HepG2 (cell line): ENCODE data around the gene B3GNT7. TPM values are rescaled to one million over a fixed set of nuclear protein-coding genes. Genes with fewer than 3 reads are reported as not detected.

Source experiments
- AGO2 ChIP-seq: fragments of 200-400 bp; formaldehyde crosslinking; optimal IDR thresholded peaks from 2 replicates; pipeline ENCODE3; 2017; ENCODE audit warnings: mild to moderate bottlenecking, low read depth, low read length, moderate library complexity
- CBX5 ChIP-seq: sonication (generic); formaldehyde crosslinking; IDR thresholded peaks from 2 replicates; pipeline ENCODE4 v1.4.0; 2020; ENCODE audit warnings: missing genetic modification reagents, borderline replicate concordance
- ESRRA ChIP-seq: sonication (generic); formaldehyde crosslinking; IDR thresholded peaks from 2 replicates; pipeline ENCODE4 v1.5.1; 2020; ENCODE audit warnings: mild to moderate bottlenecking, low read depth, missing genetic modification reagents
- HIVEP1 ChIP-seq: sonication (generic); formaldehyde crosslinking; IDR thresholded peaks from 2 replicates; pipeline ENCODE4 v1.4.0; 2020; ENCODE audit warnings: mild to moderate bottlenecking, missing genetic modification reagents
- HNRNPUL1 ChIP-seq: fragments of 200-400 bp; formaldehyde crosslinking; IDR thresholded peaks from 2 replicates; pipeline ENCODE4 v1.6.1; 2017; ENCODE audit warnings: low read depth, mild to moderate bottlenecking, low read length, moderate library complexity
- IKZF5 ChIP-seq: IDR thresholded peaks from 2 replicates; pipeline ENCODE4 v1.6.1; 2018; ENCODE audit warnings: missing genetic modification reagents, mild to moderate bottlenecking, missing compliant biosample characterization
- KMT2B ChIP-seq: IDR thresholded peaks from 2 replicates; pipeline ENCODE4 v1.6.1; 2016; ENCODE audit warnings: missing genetic modification reagents, missing compliant biosample characterization
- LCORL ChIP-seq, 2 experiments: fragments of 450-650 bp in 1 of 2; sonication (generic) in 1 of 2; formaldehyde crosslinking in 1 of 2; IDR thresholded peaks; 2 replicates each; pipeline versions ENCODE4 v1.5.0 to v1.6.1; 2017 to 2020; ENCODE audit warnings: antibody characterized with exemption in 1 of 2, missing genetic modification reagents in 1 of 2
- MED8 ChIP-seq: sonication (generic); formaldehyde crosslinking; IDR thresholded peaks from 2 replicates; pipeline ENCODE4 v1.8.1; 2023; ENCODE audit warnings: mild to moderate bottlenecking, missing genetic modification reagents; ENCODE audit not compliant: insufficient replicate concordance
- MXI1 ChIP-seq: IDR thresholded peaks from 3 replicates; pipeline ENCODE4 v1.6.1; 2012; ENCODE audit warnings: low read depth, low read length, inconsistent platforms, borderline replicate concordance
- SRF ChIP-seq: IDR thresholded peaks from 2 replicates; pipeline ENCODE4 v1.6.1; 2011; ENCODE audit warnings: mild to moderate bottlenecking, low read depth, low read length, moderate library complexity
- YY1 ChIP-seq: IDR thresholded peaks from 2 replicates; pipeline ENCODE4 v1.6.1; 2011; ENCODE audit warnings: low read length, low read depth, moderate library complexity, mild to moderate bottlenecking; ENCODE audit not compliant: insufficient read depth, insufficient replicate concordance
- ZFY ChIP-seq: sonication (generic); formaldehyde crosslinking; IDR thresholded peaks from 2 replicates; pipeline ENCODE4 v1.4.0; 2020; ENCODE audit warnings: missing genetic modification reagents
- ZNF121 ChIP-seq: sonication (generic); formaldehyde crosslinking; IDR thresholded peaks from 2 replicates; pipeline ENCODE4 v1.5.0; 2020; ENCODE audit warnings: mild to moderate bottlenecking, missing genetic modification reagents
- ZNF225 ChIP-seq: sonication (generic); formaldehyde crosslinking; IDR thresholded peaks from 2 replicates; pipeline ENCODE4 v1.4.0; 2020; ENCODE audit warnings: mild to moderate bottlenecking, missing genetic modification reagents
- ZNF333 ChIP-seq: sonication (generic); formaldehyde crosslinking; IDR thresholded peaks from 2 replicates; pipeline ENCODE4 v1.4.0; 2020; ENCODE audit warnings: mild to moderate bottlenecking, missing genetic modification reagents, borderline replicate concordance
- ZNF335 ChIP-seq: sonication (generic); formaldehyde crosslinking; IDR thresholded peaks from 2 replicates; pipeline ENCODE4 v1.4.0; 2020; ENCODE audit warnings: missing genetic modification reagents
- ZNF547 ChIP-seq: sonication (generic); formaldehyde crosslinking; IDR thresholded peaks from 2 replicates; pipeline ENCODE4 v1.5.1; 2020; ENCODE audit warnings: mild to moderate bottlenecking, missing genetic modification reagents
- ZNF691 ChIP-seq: sonication (generic); formaldehyde crosslinking; IDR thresholded peaks from 2 replicates; pipeline ENCODE4 v1.4.0; 2020; ENCODE audit warnings: missing genetic modification reagents, low read depth, mild to moderate bottlenecking, borderline replicate concordance
- ZNF749 ChIP-seq: sonication (generic); formaldehyde crosslinking; IDR thresholded peaks from 2 replicates; pipeline ENCODE4 v1.8.0; 2022; ENCODE audit warnings: mild to moderate bottlenecking, missing genetic modification reagents, moderate library complexity, borderline replicate concordance
- ZNF792 ChIP-seq: IDR thresholded peaks from 2 replicates; pipeline ENCODE4 v1.6.1; 2016
- polyA plus RNA-seq, 8 experiments: library from polyadenylated mRNA; depleted of rRNA in 3 of 8; stranded (reverse) in 7 of 8; unstranded in 1 of 8; fragments of >200 nt; fragmentation: Illumina TruSeq in 4 of 8; extraction: Trizol in 4 of 8; gene quantifications; 2 replicates each; pipeline versions ENCODE4 v1.2.1 to v1.2.3, GENCODE V29; 2011 to 2016; ENCODE audit warnings: low read depth in 4 of 8, missing spikeins in 1 of 8, mixed read lengths in 1 of 8; ENCODE audit not compliant: insufficient read depth in 1 of 8
- total RNA-seq, 5 experiments: library from RNA; depleted of rRNA; stranded (reverse); fragments of >200 nt; fragmentation: Illumina TruSeq; extraction: Trizol; gene quantifications; 2 replicates each; pipeline ENCODE4 v1.2.3, GENCODE V29; 2016; ENCODE audit warnings: low read depth in 1 of 5
- TF ChIP-seq, protein P1 (sequence below): sonication (generic); formaldehyde crosslinking; IDR thresholded peaks from 2 replicates; pipeline ENCODE4 v1.5.0; 2020; ENCODE audit warnings: missing genetic modification reagents
- TF ChIP-seq, protein P2 (sequence below): IDR thresholded peaks from 2 replicates; pipeline ENCODE4 v1.6.1; 2016; ENCODE audit warnings: missing genetic modification reagents, missing compliant biosample characterization
- TF ChIP-seq, protein P3 (sequence below): sonication (generic); formaldehyde crosslinking; IDR thresholded peaks from 2 replicates; pipeline ENCODE4 v1.5.1; 2020; ENCODE audit warnings: mild to moderate bottlenecking, missing genetic modification reagents, moderate library complexity
- TF ChIP-seq, protein P4 (sequence below): IDR thresholded peaks from 2 replicates; pipeline ENCODE4 v1.6.1; 2012; ENCODE audit warnings: inconsistent platforms

The B3GNT7 gene
- total and polyA plus RNA-seq, 2 of the 13 experiments (the other 11 are each of a cell fraction or from before 2014, with no cell fraction given), result 0.04 to 0.24 TPM

DNA sequence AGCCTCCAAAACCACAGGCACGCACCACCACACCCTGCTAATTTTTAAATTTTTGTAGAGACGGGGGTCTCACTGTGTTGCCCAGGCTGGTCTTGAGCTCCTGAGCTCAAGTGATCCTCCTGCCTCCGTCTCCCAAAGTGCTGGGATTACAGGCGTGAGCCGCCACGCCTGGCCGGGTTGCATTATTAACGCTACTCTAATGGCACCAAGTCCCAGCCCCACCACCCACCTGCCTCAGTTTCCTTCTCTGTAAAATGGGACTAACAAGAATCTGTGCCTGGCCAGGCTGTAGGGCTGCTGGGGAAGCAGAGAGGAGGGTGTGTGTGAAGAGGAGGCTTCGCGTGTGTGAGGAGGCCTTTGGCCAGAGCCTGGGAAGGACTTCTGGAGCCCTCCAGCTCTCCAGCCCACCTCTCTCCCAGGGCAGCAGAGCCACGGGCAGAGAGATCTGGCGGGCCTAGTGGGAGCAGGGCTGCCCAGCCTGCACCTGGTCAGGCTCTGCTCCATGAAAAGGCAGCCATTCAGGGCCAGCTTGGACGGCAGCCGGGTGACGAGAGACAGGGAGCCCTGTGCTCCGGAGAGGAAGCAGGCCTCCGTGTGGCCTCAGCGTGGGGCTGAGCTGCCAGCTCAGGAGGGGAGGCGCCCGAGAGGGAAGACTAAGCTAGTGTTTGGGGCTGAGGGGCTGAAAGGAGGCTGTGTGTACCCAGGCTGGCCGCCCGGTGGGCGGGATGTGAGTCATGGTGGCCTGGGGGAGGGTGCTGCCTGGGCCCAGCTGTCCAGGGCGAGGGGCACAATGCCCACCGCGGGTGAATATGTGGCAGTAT, 7.4 kb upstream of the B3GNT7 start (continued):
- TF ChIP-seq, protein P1, sequence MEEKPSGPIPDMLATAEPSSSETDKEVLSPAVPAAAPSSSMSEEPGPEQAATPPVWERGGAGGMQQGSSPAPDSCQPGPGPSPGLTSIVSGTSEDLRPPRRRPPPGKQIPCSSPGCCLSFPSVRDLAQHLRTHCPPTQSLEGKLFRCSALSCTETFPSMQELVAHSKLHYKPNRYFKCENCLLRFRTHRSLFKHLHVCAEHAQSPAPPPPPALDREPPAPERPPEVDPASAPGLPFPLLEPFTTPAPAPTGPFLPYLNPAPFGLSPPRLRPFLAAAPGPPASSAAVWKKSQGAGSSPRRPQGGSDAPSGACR, result 0 out of 2 replicates have a peak, but pooled peaks have one; percentile 42
- TF ChIP-seq CBX5 (CRISPR knock-in tag) (no peak; the same call in 1 of the 2 replicates), ESRRA (0 out of 2 replicates have a peak, but pooled peaks have one; percentile 47), ZNF335 (CRISPR knock-in tag) (no peak), ZFY (CRISPR knock-in tag) (peak; percentile 78), LCORL (IDR thresholded peaks at IDR 0.05) (no peak), LCORL (CRISPR knock-in tag; IDR thresholded peaks at IDR 0.05) (peak; percentile 38; the same call in 1 of the 2 replicates), MXI1 (no peak), HIVEP1 (CRISPR knock-in tag) (peak; percentile 42; the same call in 1 of the 2 replicates), SRF (no peak), ZNF792 (CRISPR knock-in tag) (no peak), ZNF691 (CRISPR knock-in tag) (peak; percentile 30; the same call in 1 of the 2 replicates), ZNF121 (CRISPR knock-in tag) (peak; percentile 69), ZNF333 (no peak), AGO2 (no peak), MED8 (CRISPR knock-in tag) (no peak), HNRNPUL1 (no peak), ZNF547 (CRISPR knock-in tag) (peak; percentile 78; the same call in 1 of the 2 replicates), YY1 (peak; percentile 44), IKZF5 (CRISPR knock-in tag) (no peak), ZNF749 (CRISPR knock-in tag) (no peak), ZNF225 (CRISPR knock-in tag) (0 out of 2 replicates have a peak, but pooled peaks have one; percentile 17), KMT2B (no peak)
- TF ChIP-seq, protein P2, sequence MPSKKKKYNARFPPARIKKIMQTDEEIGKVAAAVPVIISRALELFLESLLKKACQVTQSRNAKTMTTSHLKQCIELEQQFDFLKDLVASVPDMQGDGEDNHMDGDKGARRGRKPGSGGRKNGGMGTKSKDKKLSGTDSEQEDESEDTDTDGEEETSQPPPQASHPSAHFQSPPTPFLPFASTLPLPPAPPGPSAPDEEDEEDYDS (CRISPR knock-in tag), result no peak
- TF ChIP-seq, protein P3, sequence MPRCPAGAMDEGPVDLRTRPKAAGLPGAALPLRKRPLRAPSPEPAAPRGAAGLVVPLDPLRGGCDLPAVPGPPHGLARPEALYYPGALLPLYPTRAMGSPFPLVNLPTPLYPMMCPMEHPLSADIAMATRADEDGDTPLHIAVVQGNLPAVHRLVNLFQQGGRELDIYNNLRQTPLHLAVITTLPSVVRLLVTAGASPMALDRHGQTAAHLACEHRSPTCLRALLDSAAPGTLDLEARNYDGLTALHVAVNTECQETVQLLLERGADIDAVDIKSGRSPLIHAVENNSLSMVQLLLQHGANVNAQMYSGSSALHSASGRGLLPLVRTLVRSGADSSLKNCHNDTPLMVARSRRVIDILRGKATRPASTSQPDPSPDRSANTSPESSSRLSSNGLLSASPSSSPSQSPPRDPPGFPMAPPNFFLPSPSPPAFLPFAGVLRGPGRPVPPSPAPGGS (CRISPR knock-in tag), result peak; percentile 86
- TF ChIP-seq, protein P4, sequence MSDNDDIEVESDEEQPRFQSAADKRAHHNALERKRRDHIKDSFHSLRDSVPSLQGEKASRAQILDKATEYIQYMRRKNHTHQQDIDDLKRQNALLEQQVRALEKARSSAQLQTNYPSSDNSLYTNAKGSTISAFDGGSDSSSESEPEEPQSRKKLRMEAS, result peak; percentile 62
